OCI-M1 (cell line): Measurements from ENCODE around the gene ATAD3A.

ENCODE experiments used
- DNase-seq: peaks from one replicate; lab custom pipeline; 2025; lab: John Stamatoyannopoulos, UW

Gene ATAD3A

GRCh38 chr1:1540090-1540817 lies 28.3 kb downstream of the ATAD3A start, which contains the start of gene TMEM240:
TSS of gene TMEM240 (minus strand) at chr1:1540624. CDS start at chr1:1540346, 278 bp downstream.
- DNase-seq: no peak

GRCh38 chr1:1540818-1541628 lies 29.1 kb downstream of the ATAD3A start:
- no peak for DNase-seq

DNA sequence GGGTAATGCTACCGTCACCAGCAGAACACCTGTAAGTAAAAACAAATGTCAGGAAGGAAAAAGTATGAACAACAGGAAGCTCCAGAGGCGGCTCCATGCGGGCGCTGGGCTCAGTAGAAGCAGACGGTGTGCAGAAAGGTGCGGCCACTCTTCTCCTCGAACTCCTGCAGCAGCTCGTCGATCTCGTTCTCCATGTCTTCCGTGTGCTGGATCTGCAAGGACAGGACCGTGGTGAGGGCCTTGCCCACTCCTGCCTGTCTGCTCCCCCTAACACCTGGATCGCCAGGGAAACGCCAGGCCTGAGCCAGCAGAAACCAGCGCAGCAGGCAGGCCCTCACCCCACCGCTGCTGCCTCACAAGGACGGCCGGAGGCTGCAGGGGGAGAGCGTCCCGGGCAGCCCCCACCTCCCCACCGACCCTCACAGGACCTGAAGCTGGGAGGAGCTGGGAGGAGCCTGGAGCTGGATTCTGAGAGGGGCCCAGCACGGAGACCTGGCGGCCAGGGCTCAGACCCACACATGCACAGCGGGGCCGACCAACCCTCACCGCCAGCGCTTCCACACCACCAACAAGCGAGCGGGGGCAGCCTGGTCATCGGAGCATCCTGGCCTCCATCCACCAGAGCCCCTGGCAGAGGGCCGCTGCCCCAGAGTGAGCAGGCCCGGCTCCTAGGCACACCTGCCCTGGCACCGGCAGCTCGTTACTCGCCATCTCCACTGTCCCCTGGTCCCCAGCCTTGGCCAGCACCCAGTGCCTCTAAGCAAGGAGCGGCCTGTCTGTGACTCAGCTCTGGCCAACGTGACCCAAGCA lies 30.2 kb downstream of the ATAD3A start:
- DNase-seq: no peak

- DNase-seq: no peak
Observed at GRCh38 chr1:1542766-1543705, 31.1 kb downstream of the ATAD3A start.

- no peak for DNase-seq
Observed at GRCh38 chr1:1543706-1544099, 31.7 kb downstream of the ATAD3A start.

DNA sequence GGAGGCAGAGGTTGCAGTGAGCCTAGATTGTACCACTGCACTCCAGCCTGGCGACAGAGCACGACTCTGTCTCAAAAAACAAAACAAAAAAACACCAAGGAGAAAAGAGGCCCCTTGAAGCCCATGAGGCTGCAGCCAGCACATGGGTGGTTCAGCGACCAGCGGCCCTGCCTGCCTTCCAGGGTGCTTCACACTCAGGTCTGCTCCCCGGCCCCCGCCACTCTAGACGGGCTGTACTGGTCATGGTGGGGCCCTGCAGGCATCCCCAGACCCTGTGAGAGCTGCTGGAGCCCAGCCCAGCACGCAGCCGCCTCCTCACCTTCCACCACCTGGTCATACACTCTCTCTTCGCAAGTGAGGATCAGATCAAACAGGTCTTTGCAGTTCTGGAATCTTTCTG lies 32.6 kb downstream of the ATAD3A start:
- no peak for DNase-seq

- DNase-seq: no peak
Observed at GRCh38 chr1:1545946-1546737, 34.2 kb downstream of the ATAD3A start.

GRCh38 chr1:1547011-1547410 lies 35.0 kb downstream of the ATAD3A start:
- no peak for DNase-seq

DNA sequence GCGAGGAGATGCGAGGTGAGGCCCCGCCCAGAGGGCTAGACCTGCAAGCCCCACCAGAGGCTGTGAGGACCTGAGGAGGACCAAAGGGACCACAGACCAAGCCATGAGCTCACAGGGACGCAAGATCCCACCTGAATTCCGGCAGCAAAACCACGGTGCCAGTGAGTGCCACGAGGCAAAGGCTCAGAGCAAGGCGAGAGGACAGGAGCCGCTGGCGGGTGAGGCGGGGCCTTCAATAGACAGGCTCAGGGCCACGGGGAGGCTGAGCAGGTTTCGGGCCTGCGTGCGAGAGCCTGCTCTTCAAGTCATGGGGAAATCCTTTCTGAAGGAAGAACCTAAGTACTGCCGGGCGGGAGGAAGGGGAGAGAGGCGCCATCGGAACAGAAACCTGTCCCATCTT lies 35.5 kb downstream of the ATAD3A start:
- no peak for DNase-seq

DNA sequence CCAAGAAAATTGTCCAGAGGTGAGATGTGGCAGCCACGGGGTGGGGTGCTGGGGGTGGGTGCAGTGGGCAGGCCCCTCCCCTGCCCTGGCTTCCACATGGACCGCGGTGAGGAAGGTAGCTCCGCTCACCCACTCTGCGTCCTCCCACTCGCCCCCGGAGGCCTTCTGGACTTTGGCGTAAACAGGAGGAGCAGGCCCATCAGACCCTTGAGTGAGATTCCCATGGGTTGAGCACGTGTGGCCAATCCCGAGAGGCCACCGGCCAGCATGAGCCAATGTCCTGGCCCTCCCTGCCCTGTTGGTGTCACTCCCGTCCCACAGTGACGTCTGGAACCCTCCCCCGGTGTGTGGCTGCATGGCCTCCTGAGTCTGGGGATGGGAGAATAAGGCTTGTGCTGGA lies 36.6 kb downstream of the ATAD3A start:
- no peak for DNase-seq

DNA sequence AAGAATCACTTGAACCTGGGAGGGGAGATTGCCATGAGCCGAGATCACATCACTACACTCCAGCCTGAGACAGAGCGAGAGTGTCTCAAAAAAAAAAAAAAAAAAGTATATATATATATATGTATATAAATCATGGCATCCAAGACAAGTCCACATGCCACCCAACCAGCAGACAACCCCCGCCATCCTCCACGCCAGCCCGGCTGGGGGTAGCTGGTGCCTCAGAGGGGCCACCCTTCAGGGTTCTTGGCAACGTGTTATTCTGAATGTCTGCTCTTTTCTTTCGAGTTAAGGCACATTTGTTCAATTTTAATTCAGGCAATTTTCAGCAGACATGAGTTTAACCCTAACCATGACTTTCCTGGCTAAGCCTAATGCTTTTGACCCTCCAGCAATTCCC lies 38.1 kb downstream of the ATAD3A start:
- DNase-seq: no peak

DNA sequence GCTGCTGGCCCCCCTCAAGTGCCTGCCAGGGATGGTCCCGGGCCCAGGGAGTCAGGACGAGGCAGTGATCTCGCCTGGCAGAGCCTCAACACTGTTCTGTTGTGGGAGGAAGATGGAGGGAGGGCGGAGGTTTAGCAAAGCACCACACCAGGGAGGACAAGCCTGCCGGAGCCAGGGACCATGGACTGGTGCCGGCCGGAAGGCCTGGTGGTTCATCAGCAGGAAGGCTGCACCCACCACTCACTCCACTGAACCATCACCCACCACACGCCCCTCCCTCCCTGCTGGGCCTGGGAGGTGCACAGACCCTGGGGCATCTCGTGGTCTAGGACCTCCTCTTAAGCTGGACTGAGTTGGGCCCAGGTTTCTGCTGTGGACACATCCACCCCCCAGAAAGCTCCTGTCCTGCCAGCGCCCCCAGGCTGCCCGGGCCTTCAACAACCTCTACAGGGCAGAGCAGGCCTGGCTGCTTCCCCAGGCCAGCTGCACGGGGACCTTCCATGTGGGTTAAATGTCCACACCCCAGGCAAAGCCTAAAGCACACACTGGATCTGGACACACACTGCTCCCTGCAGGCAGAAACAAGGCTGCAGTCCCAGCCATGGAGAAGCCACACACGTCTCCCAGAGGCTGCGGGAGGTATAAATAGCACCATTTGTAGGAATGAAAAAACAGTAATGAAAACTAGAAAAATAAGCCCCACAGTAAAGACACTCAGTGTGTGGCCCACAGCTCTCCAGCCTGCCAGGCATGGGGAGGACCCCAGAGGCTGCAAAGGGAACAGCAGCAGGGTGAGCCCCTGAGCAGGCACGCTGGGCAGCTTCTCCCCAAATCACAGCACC lies 38.9 kb downstream of the ATAD3A start:
- no peak for DNase-seq

DNA sequence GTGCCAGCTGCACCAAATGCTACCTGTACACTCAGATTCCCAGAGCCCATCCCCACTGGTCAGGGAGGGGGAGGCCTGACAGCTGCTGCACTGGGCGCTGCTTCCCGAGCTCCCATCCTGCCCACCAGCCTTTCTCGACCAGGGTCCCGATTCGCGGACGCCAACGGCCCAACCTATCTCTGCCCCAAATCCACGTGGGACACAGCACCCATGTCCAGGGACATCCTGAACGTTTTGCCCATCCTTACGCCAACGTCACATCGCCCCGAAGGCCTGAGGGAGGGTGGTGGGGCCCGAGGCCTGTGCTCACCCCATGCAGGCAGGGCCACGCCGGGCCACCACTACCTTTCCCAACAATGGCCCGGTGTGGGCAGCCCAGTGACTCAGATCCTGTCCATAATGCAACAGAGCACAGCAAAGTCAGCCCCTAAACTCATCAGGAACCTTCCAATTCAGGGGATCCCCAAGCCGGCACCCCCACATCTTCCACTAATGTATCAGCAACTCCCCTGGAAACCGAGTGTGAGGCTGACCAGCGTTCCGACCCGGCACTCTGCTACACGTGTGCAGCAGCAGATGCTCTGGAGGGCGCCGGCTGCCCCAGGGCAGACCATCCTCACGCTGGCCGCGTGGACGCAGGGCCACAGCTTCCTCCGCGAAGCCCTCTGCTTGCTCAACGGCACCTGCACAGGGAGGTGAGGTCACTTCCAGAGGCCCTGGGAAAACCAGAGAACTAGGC lies 39.7 kb downstream of the ATAD3A start:
- no peak for DNase-seq

DNA sequence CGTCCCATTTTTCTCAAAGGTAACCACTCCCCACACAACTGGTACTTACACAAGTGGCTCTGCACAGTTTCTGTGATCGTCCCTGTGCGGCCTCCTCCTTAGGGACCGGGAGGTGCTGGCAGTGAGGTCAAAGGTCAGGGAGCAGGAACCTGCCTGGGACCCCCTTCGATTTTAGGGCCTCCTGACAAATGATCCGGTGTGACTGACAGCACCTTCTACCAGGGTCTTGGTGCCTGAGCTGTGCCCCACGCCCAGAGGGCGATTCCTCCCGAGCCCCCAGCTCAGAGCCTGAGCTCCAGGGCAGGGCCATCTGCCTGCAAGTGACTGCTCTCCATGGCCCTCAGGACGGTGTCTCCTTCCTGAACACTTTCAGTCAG lies 40.3 kb downstream of the ATAD3A start:
- no peak for DNase-seq

DNA sequence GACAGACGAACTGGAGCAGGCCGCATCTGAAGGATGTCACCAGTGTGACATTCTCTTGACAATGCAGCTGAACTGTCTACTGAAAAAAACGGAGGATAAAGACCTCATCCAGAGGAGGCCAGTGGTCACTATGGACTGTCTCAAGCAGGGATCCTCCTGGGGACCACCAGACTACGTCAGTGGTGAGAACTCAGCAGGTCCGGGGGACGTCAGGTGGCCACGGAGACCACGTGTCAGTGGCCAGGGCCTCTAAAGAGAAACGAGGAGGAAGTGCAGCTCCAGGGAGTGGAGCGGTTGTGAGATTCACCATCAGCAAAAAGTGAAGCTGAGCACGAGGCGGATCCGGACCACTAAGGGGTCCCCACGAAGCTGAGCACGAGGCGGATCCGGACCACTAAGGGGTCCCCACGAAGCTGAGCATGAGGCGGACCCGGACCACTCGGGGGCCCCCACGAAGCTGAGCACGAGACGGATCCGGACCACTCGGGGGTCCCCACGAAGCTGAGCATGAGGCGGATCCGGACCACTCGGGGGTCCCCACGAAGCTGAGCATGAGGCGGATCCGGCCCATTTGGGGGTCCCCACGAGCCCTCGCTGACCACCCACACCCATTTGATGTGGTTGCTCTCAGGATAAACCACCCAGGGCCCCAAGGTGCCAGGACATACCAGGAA lies 42.0 kb downstream of the ATAD3A start:
- DNase-seq: no peak

DNA sequence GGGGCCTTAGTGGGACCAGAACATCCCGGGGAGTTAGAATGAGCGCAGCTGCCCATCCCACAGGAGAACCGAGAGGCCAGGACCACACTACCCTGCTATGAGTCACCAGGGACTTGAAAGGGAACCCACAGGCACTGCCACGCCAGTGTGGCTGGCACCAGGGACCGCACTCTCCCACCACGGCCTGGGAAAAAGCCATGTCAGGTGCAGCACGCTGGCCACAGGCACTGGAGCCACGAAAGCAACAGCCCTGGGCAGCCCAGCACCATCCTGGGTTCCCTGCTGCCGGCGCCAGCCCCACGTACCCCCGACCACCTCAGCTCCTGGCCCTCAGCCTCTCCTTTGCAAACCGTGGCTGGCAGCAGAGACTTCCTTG lies 42.6 kb downstream of the ATAD3A start:
- DNase-seq: no peak

DNA sequence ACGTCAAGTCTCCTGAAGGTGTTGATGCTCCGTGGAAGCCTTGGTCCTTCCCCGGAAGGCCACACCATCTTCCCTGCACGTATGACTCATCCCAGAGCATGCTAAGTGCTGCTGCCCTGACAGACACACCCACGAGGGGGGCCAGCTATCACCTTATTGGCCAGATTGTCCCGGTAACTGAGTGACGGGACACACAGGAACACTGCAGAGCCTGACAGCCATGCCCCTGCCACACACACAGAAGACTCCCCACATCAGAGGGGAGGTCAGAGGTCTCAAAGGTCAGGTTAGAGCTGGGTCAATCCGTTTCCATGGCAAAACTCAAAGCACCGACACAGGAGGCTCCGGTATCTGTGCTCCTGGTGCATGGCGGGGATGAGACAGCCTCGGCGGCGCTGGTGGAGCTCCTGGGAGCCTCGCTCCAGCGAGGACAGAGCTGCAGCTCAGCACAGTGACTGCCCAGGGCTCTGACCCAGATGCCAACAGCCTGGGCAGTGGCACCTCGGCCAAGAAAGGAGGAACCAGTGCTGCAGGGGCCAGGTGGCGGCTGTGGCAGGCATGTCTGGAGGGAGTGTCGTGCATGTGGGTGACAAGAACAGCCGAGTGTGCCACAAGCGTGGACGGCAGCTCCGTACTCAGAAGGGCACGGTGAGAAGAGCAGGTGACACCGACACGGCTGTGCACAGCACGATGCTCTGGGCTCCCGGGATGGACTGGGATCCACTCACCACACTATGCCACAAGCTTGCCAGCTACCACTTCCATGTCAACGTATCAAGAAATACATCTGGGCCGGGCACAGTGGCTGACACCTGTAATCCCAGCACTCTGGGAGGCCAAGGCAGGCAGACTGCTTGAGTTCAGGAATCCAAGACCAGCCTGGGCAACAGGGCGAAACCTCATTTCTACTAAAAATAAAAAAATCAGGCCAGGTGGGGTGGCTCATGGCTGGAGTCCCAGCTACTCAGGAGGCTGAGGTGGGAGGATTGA lies 43.3 kb downstream of the ATAD3A start:
- DNase-seq: no peak
